ENCODE data around the gene DLGAP1. TPM values are rescaled to one million over a fixed set of nuclear protein-coding genes. Genes with fewer than 3 reads are reported as not detected.

DLGAP1 gene
- total RNA-seq, 2 experiments from 2014 or later: not detected

GRCh38 chr18:3815991-3816390 is 639.1 kb downstream of the DLGAP1 start:
- Mint-ChIP-seq H3K9me3 (no peaks in the 10 kb centered on the region), H3K27ac (no peak overlapping the region), H3K4me1 (no peaks in the 10 kb centered on the region), H3K4me3 (no peak overlapping the region), H3K36me3 (no peaks in the 10 kb centered on the region), H3K27me3 (no peaks in the 10 kb centered on the region)
- DNase-seq: no peak
- no peak for ATAC-seq (ENCODE audit: low read depth)
- POLR2A ChIA-PET: no interaction called here

GRCh38 chr18:3814816-3815215 is 640.3 kb downstream of the DLGAP1 start:
- DNase-seq (no peak), ATAC-seq (ENCODE audit: low read depth) (no peak)
- no peaks in the 10 kb centered on the region for H3K9me3 Mint-ChIP-seq
- POLR2A ChIA-PET: no interaction called here
- H3K27ac Mint-ChIP-seq: no peak overlapping the region
- no peak overlapping the region for H3K4me3 Mint-ChIP-seq
- H3K4me1 Mint-ChIP-seq: no peaks in the 10 kb centered on the region
- no peaks in the 10 kb centered on the region for H3K36me3 Mint-ChIP-seq
- H3K27me3 Mint-ChIP-seq: no peaks in the 10 kb centered on the region

- H3K4me3 Mint-ChIP-seq: no peak overlapping the region
- no peaks in the 10 kb centered on the region for H3K36me3 Mint-ChIP-seq
- no peaks in the 10 kb centered on the region for H3K4me1 Mint-ChIP-seq
- H3K9me3 Mint-ChIP-seq: no peaks in the 10 kb centered on the region
- no peak overlapping the region for H3K27ac Mint-ChIP-seq
- ATAC-seq (ENCODE audit: low read depth): no peak
- POLR2A ChIA-PET: no interaction called here
- no peak for DNase-seq
- no peaks in the 10 kb centered on the region for H3K27me3 Mint-ChIP-seq
Measured at GRCh38 chr18:3810296-3810695, 644.8 kb downstream of the DLGAP1 start.

GRCh38 chr18:3808985-3809780 is 645.9 kb downstream of the DLGAP1 start:
- Mint-ChIP-seq H3K36me3 (no peaks in the 10 kb centered on the region), H3K27ac (no peak overlapping the region), H3K4me3 (no peak overlapping the region), H3K4me1 (no peaks in the 10 kb centered on the region), H3K9me3 (no peaks in the 10 kb centered on the region), H3K27me3 (no peaks in the 10 kb centered on the region)
- DNase-seq (no peak), ATAC-seq (ENCODE audit: low read depth) (no peak)
- POLR2A ChIA-PET: no interaction called here

- no peaks in the 10 kb centered on the region for H3K9me3 Mint-ChIP-seq
- H3K27me3 Mint-ChIP-seq: no peaks in the 10 kb centered on the region
- H3K36me3 Mint-ChIP-seq: no peaks in the 10 kb centered on the region
- H3K4me3 Mint-ChIP-seq: no peak overlapping the region
- DNase-seq: no peak
- no peaks in the 10 kb centered on the region for H3K4me1 Mint-ChIP-seq
- ATAC-seq (ENCODE audit: low read depth): no peak
- no peak overlapping the region for H3K27ac Mint-ChIP-seq
- POLR2A ChIA-PET: no interaction called here
Measured at GRCh38 chr18:3806656-3807055, 648.5 kb downstream of the DLGAP1 start.

GRCh38 chr18:3804336-3804735 is 650.8 kb downstream of the DLGAP1 start:
- POLR2A ChIA-PET: no interaction called here
- H3K27me3 Mint-ChIP-seq: no peaks in the 10 kb centered on the region
- no peak for DNase-seq
- no peaks in the 10 kb centered on the region for H3K4me1 Mint-ChIP-seq
- H3K9me3 Mint-ChIP-seq: no peaks in the 10 kb centered on the region
- H3K36me3 Mint-ChIP-seq: no peaks in the 10 kb centered on the region
- ATAC-seq (ENCODE audit: low read depth): no peak
- H3K4me3 Mint-ChIP-seq: no peak overlapping the region
- H3K27ac Mint-ChIP-seq: no peak overlapping the region

GRCh38 chr18:3803350-3803749 is 651.8 kb downstream of the DLGAP1 start:
- ATAC-seq (ENCODE audit: low read depth): no peak
- no peaks in the 10 kb centered on the region for H3K4me1 Mint-ChIP-seq
- H3K27me3 Mint-ChIP-seq: no peaks in the 10 kb centered on the region
- POLR2A ChIA-PET: no interaction called here
- H3K9me3 Mint-ChIP-seq: no peaks in the 10 kb centered on the region
- no peak overlapping the region for H3K4me3 Mint-ChIP-seq
- no peaks in the 10 kb centered on the region for H3K36me3 Mint-ChIP-seq
- no peak for DNase-seq
- no peak overlapping the region for H3K27ac Mint-ChIP-seq

GRCh38 chr18:3799515-3799914 is 655.6 kb downstream of the DLGAP1 start:
- H3K4me3 Mint-ChIP-seq: no peak overlapping the region
- H3K4me1 Mint-ChIP-seq: no peaks in the 10 kb centered on the region
- H3K9me3 Mint-ChIP-seq: no peaks in the 10 kb centered on the region
- H3K27ac Mint-ChIP-seq: no peak overlapping the region
- no peak for DNase-seq
- peaks cover 6% of the 10 kb centered on the region for H3K27me3 Mint-ChIP-seq
- POLR2A ChIA-PET: no interaction called here
- ATAC-seq (ENCODE audit: low read depth): no peak
- H3K36me3 Mint-ChIP-seq: no peaks in the 10 kb centered on the region

- Mint-ChIP-seq H3K36me3 (no peaks in the 10 kb centered on the region), H3K27ac (no peak overlapping the region), H3K27me3 (peaks cover 8% of the 10 kb centered on the region), H3K4me1 (no peaks in the 10 kb centered on the region), H3K4me3 (no peak overlapping the region), H3K9me3 (no peaks in the 10 kb centered on the region)
- ATAC-seq (ENCODE audit: low read depth) (no peak), DNase-seq (no peak)
- POLR2A ChIA-PET: no interaction called here
Measured at GRCh38 chr18:3798032-3798431, 657.1 kb downstream of the DLGAP1 start.

GRCh38 chr18:3796434-3796833 is 658.7 kb downstream of the DLGAP1 start:
- H3K9me3 Mint-ChIP-seq: no peaks in the 10 kb centered on the region
- H3K36me3 Mint-ChIP-seq: no peaks in the 10 kb centered on the region
- peaks cover 8% of the 10 kb centered on the region for H3K27me3 Mint-ChIP-seq
- H3K4me1 Mint-ChIP-seq: no peaks in the 10 kb centered on the region
- DNase-seq: no peak
- POLR2A ChIA-PET: no interaction called here
- no peak for ATAC-seq (ENCODE audit: low read depth)
- H3K4me3 Mint-ChIP-seq: no peak overlapping the region
- no peak overlapping the region for H3K27ac Mint-ChIP-seq

GRCh38 chr18:3794537-3795348 is 660.4 kb downstream of the DLGAP1 start:
- Mint-ChIP-seq H3K4me1 (no peaks in the 10 kb centered on the region), H3K27me3 (peaks cover 8% of the 10 kb centered on the region), H3K27ac (no peak overlapping the region), H3K36me3 (no peaks in the 10 kb centered on the region), H3K4me3 (no peak overlapping the region), H3K9me3 (no peaks in the 10 kb centered on the region)
- ATAC-seq (ENCODE audit: low read depth) (no peak), DNase-seq (no peak)
- POLR2A ChIA-PET: no interaction called here

GRCh38 chr18:3793545-3793944 is 661.6 kb downstream of the DLGAP1 start:
- H3K4me1 Mint-ChIP-seq: no peaks in the 10 kb centered on the region
- no peaks in the 10 kb centered on the region for H3K9me3 Mint-ChIP-seq
- H3K4me3 Mint-ChIP-seq: no peak overlapping the region
- ATAC-seq (ENCODE audit: low read depth) (no peak), DNase-seq (no peak)
- POLR2A ChIA-PET: no interaction called here
- no peak overlapping the region for H3K27ac Mint-ChIP-seq
- H3K27me3 Mint-ChIP-seq: peaks cover 10% of the 10 kb centered on the region
- H3K36me3 Mint-ChIP-seq: no peaks in the 10 kb centered on the region

GRCh38 chr18:3793111-3793510 is 662.0 kb downstream of the DLGAP1 start:
- peaks cover 10% of the 10 kb centered on the region for H3K27me3 Mint-ChIP-seq
- no peaks in the 10 kb centered on the region for H3K4me1 Mint-ChIP-seq
- no peaks in the 10 kb centered on the region for H3K36me3 Mint-ChIP-seq
- H3K9me3 Mint-ChIP-seq: no peaks in the 10 kb centered on the region
- POLR2A ChIA-PET: no interaction called here
- no peak overlapping the region for H3K27ac Mint-ChIP-seq
- ATAC-seq (ENCODE audit: low read depth) (no peak), DNase-seq (no peak)
- no peak overlapping the region for H3K4me3 Mint-ChIP-seq

GRCh38 chr18:3792711-3793110 is 662.4 kb downstream of the DLGAP1 start:
- no peak overlapping the region for H3K27ac Mint-ChIP-seq
- H3K9me3 Mint-ChIP-seq: no peaks in the 10 kb centered on the region
- no peak overlapping the region for H3K4me3 Mint-ChIP-seq
- no peaks in the 10 kb centered on the region for H3K4me1 Mint-ChIP-seq
- H3K27me3 Mint-ChIP-seq: peaks cover 7% of the 10 kb centered on the region
- ATAC-seq (ENCODE audit: low read depth) (no peak), DNase-seq (no peak)
- H3K36me3 Mint-ChIP-seq: no peaks in the 10 kb centered on the region
- POLR2A ChIA-PET: no interaction called here
